Stomach (tissue), 9 donors: ENCODE results near the gene C11orf98. TPM values are rescaled to one million over a fixed set of nuclear protein-coding genes. Genes with fewer than 3 reads are reported as not detected.

ENCODE experiments used
- DNase-seq, 2 donors: peaks; one replicate each; pipeline versions ENCODE4 v3.0.0 to v3.0.0-alpha.2; 2013 to 2019
- H3K27ac ChIP-seq, 5 donors: fragments of 200-600 bp in 4 of 5; sonication (generic) in 4 of 5; one replicate each; pipeline ENCODE4 v1.5.1; 2013 to 2019; ENCODE audit warnings: mild to moderate bottlenecking in 1 of 5, moderate library complexity in 1 of 5
- H3K27me3 ChIP-seq, 3 donors: fragments of 200-600 bp; sonication (generic); one replicate each; pipeline ENCODE4 v1.5.1; 2017 to 2019; ENCODE audit warnings: mixed run types in 1 of 3
- H3K36me3 ChIP-seq, 4 donors: fragments of 200-600 bp; sonication (generic); 1 replicate in 3 of 4; 2 replicates in 1 of 4; pipeline ENCODE4 v1.5.1; 2016 to 2019
- H3K4me1 ChIP-seq, 4 donors: fragments of 200-600 bp; sonication (generic); one replicate each; pipeline ENCODE4 v1.5.1; 2016 to 2019
- H3K4me3 ChIP-seq, 4 donors: fragments of 200-600 bp; sonication (generic) in 3 of 4; one replicate each; pipeline ENCODE4 v1.5.1; 2016 to 2019; ENCODE audit warnings: mild to moderate bottlenecking in 1 of 4
- H3K9me3 ChIP-seq, 4 donors: fragments of 200-600 bp; sonication (generic); one replicate each; pipeline ENCODE4 v1.5.1; 2016 to 2019
- EP300 ChIP-seq: sonication (generic); formaldehyde crosslinking; IDR thresholded peaks from one replicate; pipeline ENCODE4 v1.6.1; 2017; ENCODE audit warnings: antibody characterized with exemption
- POLR2A ChIP-seq, 4 donors: fragments of 450-650 bp; IDR thresholded peaks; one replicate each; pipeline ENCODE4 v1.6.1; 2016; ENCODE audit warnings: antibody characterized with exemption in 4 of 4, control low read depth in 2 of 4, mild to moderate bottlenecking in 1 of 4, moderate library complexity in 1 of 4
- POLR2AphosphoS5 ChIP-seq, 3 donors: sonication (generic); formaldehyde crosslinking; IDR thresholded peaks; one replicate each; pipeline ENCODE4 v1.6.1; 2016; ENCODE audit warnings: antibody characterized with exemption in 3 of 3
- WGBS, 5 donors: extraction: QIAGEN DNeasy Blood & Tissue Kit in 3 of 5; methylation state at CpG; one replicate each; pipeline versions ENCODE4 v1.1.5 to v1.1.7; 2013 to 2018; 5-methylcytosine and 5-hydroxymethylcytosine counted together
- intact Hi-C: fragments of 100-400 bp; cut with DNase I; formaldehyde crosslinking; loops from one replicate; pipeline ENCODE4 v1.15.1; 2023; ENCODE audit warnings: low total_unique reads
- polyA plus RNA-seq, 3 donors: library from polyadenylated mRNA; stranded (reverse); fragments of 200-250 nt; gene quantifications; one replicate each; pipeline ENCODE4 v1.2.3, GENCODE V29; 2013
- total RNA-seq, 5 donors: library from RNA; depleted of rRNA; stranded (reverse); fragments of >200 nt; gene quantifications; one replicate each; pipeline versions ENCODE4 v1.1.0 to v1.2.3, GENCODE V29; 2014 to 2016
- TF ChIP-seq, protein P1 (sequence below), 7 experiments: fragments of 450-650 bp in 4 of 7; fragments of 200-600 bp in 3 of 7; sonication (generic) in 3 of 7; IDR thresholded peaks; one replicate each; pipeline ENCODE4 v1.5.1; 2016 to 2019; ENCODE audit warnings: antibody characterized with exemption in 7 of 7, control low read depth in 2 of 7, mild to moderate bottlenecking in 1 of 7
- donor health status: healthy with polysubstance abuse.
- donor health status: Bipolar disorder and iron deficiency.
- donor health status: healthy.

The C11orf98 gene
- total and polyA plus RNA-seq, 8 donors, result 5.8 to 179 (median 45.0) TPM

DNA sequence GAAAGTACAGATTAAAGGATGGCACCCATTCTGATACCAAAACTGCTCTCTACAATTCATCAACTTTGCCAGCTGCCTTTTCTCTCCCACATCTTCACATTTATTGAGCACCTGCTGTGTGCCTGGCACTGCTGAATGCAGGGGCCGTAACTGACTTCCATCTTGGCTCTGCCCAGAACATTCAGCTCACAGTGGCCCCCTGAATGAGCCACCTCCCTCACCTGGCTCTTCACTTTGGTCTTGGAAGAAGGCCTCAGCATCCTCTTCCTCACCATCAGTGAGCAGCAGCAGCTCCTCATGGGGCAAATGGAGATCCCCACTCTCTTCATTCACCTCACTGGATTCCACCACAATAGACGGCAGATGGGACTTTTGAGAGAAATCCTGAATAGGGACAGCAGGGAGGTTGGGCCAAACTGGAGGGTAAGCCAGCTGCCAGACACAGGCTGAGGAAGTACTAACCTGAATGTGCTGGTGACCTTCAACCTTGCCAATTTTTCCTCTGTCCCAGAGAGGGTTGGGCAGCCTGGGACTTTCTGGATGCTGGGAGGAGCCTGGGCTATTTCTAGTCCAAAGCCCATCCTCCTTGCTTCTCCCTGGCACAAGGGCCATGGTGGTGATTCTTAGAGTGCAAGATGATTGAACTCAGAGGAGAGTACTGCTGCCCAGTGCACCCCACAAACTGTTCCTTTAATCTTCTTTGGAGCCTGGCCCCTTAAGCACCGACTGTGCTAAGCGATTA is 4.6 kb upstream of the C11orf98 start:
- Histone ChIP-seq H3K36me3 (peaks cover 0 to 30% (median 24%) of the 10 kb centered on the region in 4 donors), H3K4me1 (peaks cover 53 to 74% (median 72%) of the 10 kb centered on the region in 4 donors), H3K4me3 (no peak overlapping the region), H3K27ac (peak overlapping the region; percentile 11 to 95 (median 69)), H3K27me3 (no peaks in the 10 kb centered on the region), H3K9me3 (no peaks in the 10 kb centered on the region)
- WGBS, 5 donors, result 50 to 76% (median 55%) methylated on average over 4 of the region's 4 CpGs
- TF ChIP-seq POLR2A (IDR thresholded peaks at IDR 0.05), result no peak
- TF ChIP-seq EP300, result no peak
- no peak for TF ChIP-seq POLR2AphosphoS5 (IDR thresholded peaks at IDR 0.05)
- TF ChIP-seq, protein P1, sequence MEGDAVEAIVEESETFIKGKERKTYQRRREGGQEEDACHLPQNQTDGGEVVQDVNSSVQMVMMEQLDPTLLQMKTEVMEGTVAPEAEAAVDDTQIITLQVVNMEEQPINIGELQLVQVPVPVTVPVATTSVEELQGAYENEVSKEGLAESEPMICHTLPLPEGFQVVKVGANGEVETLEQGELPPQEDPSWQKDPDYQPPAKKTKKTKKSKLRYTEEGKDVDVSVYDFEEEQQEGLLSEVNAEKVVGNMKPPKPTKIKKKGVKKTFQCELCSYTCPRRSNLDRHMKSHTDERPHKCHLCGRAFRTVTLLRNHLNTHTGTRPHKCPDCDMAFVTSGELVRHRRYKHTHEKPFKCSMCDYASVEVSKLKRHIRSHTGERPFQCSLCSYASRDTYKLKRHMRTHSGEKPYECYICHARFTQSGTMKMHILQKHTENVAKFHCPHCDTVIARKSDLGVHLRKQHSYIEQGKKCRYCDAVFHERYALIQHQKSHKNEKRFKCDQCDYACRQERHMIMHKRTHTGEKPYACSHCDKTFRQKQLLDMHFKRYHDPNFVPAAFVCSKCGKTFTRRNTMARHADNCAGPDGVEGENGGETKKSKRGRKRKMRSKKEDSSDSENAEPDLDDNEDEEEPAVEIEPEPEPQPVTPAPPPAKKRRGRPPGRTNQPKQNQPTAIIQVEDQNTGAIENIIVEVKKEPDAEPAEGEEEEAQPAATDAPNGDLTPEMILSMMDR (IDR thresholded peaks at IDR 0.05), result no peak
- intact Hi-C loops, result no loop called here
- DNase-seq, result no peak

DNA sequence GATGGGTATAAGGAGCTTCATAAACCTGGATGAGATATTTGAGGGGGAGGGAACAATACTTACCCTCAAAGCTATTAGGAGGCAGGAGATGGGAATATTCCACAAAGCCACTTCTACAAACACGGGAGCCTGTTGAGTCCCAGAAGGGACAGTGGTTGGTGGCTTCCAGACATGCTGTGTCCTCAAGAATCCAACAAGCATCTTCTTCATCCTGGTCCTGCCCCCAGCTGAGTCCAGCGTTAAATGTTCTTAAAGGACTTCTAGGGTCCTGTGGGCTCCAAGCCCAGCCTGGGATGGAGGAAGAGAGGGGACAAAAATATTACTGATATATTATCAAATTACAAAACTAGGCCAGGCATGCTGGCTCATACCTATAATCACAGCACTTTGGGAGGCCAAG is 2.5 kb upstream of the C11orf98 start:
- Histone ChIP-seq H3K27ac (peak overlapping the region in 2 of 5 donors; percentile 38 to 97), H3K27me3 (no peaks in the 10 kb centered on the region), H3K4me1 (peaks cover 41 to 74% (median 72%) of the 10 kb centered on the region in 4 donors), H3K4me3 (peak overlapping the region in 1 of 4 donors; percentile 84), H3K9me3 (no peaks in the 10 kb centered on the region), H3K36me3 (peaks cover 8 to 26% (median 19%) of the 10 kb centered on the region in 4 donors)
- DNase-seq, result no peak
- WGBS, 5 donors, result 69 to 90% (median 79%) methylated on average over 2 of the region's 2 CpGs
- intact Hi-C loops, result no loop called here
- TF ChIP-seq POLR2AphosphoS5 (IDR thresholded peaks at IDR 0.05), result no peak
- no peak for TF ChIP-seq EP300
- TF ChIP-seq, protein P1 (IDR thresholded peaks at IDR 0.05), result no peak
- no peak for TF ChIP-seq POLR2A (IDR thresholded peaks at IDR 0.05)

DNA sequence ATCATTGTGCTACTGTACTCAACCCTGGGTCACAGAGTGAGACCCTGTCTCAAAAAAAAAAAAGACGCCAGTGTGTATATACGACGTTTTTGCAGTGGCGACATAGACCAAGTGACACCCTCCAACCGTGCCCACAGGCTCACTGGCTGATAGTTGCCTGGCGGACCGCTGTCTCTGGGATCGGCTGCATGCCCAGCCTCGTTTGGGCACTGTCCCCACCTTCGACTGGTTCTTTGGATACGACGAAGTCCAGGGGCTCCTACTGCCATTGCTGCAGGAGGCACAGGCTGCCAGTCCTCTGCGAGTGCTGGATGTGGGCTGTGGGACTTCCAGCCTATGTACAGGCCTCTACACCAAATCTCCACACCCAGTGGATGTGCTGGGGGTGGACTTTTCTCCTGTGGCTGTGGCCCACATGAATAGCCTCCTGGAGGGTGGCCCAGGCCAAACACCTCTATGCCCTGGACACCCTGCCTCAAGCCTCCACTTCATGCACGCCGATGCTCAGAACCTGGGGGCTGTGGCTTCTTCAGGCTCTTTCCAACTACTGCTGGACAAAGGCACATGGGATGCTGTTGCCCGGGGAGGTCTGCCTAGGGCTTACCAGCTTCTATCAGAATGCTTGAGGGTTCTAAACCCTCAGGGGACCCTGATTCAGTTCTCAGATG is 1.4 kb upstream of the C11orf98 start:
- no peak for TF ChIP-seq EP300
- TF ChIP-seq POLR2A (IDR thresholded peaks at IDR 0.05), result no peak
- TF ChIP-seq, protein P1 (IDR thresholded peaks at IDR 0.05), result no peak
- TF ChIP-seq POLR2AphosphoS5 (IDR thresholded peaks at IDR 0.05), result no peak
- Histone ChIP-seq H3K27me3 (no peaks in the 10 kb centered on the region), H3K4me1 (peaks cover 40 to 72% (median 67%) of the 10 kb centered on the region in 4 donors), H3K4me3 (peak overlapping the region; percentile 78 to 94 (median 83)), H3K9me3 (no peaks in the 10 kb centered on the region), H3K27ac (peak overlapping the region; percentile 91 to 97 (median 94)), H3K36me3 (peaks cover 9 to 36% (median 28%) of the 10 kb centered on the region in 4 donors)
- WGBS, 5 donors, result 27 to 40% (median 34%) methylated on average over 16 of the region's 16 CpGs
- intact Hi-C loops, result no loop called here
- DNase-seq, result no peak

DNA sequence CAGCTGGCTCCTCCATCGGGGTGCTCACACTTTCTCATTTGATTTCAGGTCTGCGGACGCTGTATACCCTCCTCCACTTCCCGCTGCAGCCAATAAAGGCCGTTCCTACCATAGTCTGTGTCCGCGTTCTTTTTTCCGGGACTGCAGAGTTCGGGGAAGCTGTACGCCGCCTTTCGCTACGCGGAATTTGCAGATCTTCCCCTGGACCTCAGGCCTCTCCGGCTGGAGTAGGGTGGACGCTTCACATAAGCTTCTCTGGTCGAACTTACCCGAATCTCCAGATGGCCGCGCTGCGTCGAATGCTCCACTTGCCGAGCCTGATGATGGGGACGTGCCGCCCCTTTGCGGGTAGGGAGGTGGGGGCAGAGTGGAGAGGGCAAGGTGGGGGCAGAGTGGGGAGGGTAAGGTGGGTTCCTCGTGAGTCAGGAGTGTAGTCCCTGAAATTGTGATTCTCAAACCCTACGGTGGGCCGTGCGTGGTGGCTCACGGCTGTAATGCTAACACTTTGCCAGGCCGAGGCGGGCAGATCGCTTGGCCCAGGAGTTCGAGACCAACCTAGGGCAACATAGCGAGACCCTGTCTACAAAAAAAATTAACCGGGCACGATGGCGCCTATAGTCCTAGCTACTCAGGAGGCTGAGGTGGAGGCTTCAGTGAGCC is 719 bp upstream of the C11orf98 start:
- intact Hi-C loops, result no loop called here
- Histone ChIP-seq H3K27ac (peak overlapping the region; percentile 91 to 97 (median 94)), H3K4me1 (peaks cover 36 to 68% (median 62%) of the 10 kb centered on the region in 4 donors), H3K27me3 (no peaks in the 10 kb centered on the region), H3K4me3 (peak overlapping the region; percentile 78 to 94 (median 83)), H3K9me3 (no peaks in the 10 kb centered on the region), H3K36me3 (peaks cover 9 to 42% (median 29%) of the 10 kb centered on the region in 4 donors)
- peak; percentile 50 to 82 for DNase-seq
- 0 to 3% (median 2%) methylated on average over 39 of the region's 39 CpGs for WGBS, 5 donors
- TF ChIP-seq POLR2A (IDR thresholded peaks at IDR 0.05) (no peak), POLR2AphosphoS5 (IDR thresholded peaks at IDR 0.05) (no peak), EP300 (no peak)
- TF ChIP-seq, protein P1 (IDR thresholded peaks at IDR 0.05), result no peak
